Measurements from ENCODE around the gene KRTAP29-1.
"Not testable (repeated sequence)": the region's sequence is repeated elsewhere in the genome, so short reads cannot be mapped to it uniquely, and the experiment has no call there.

The KRTAP29-1 gene

DNA sequence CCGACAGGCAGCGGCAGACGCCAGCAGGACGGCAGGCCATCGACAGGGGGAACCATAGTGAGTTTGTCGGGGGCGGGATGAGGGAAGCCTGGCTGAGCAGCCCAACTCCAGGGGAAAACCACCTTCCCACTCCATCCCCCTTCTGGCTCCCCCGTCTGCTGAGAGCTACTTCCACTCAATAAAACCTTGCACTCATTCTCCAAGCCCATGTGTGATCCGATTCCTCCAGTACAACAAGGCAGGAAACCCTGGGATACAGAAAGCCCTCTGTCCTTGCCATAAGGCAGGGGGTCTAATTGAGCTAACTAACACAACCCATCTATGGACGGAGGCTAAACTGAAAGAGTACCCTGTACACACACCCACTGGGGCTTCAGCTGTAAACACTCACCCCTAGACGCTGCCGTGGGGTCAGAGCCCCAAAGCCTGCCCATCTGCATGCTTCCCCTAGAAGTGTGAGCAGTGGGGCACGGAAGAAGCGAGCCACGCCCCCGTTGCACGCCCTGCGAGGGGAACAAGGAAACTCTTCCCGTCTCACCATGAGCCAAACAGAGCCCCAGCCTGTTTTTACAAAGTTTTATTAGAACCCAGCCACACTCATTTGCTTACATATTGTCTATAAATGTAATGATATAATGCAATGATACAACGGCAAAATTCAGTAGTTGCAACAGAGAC is 4.1 kb downstream of the KRTAP29-1 start:
- DNase-seq (ENCODE audit: low spot score) = no peak

- no peak for DNase-seq (ENCODE audit: low spot score)
Measured at GRCh38 chr17:41296846-41297245, 5.8 kb downstream of the KRTAP29-1 start.

GRCh38 chr17:41294016-41294415 is 8.6 kb downstream of the KRTAP29-1 start:
- no peak for DNase-seq (ENCODE audit: low spot score)

DNA sequence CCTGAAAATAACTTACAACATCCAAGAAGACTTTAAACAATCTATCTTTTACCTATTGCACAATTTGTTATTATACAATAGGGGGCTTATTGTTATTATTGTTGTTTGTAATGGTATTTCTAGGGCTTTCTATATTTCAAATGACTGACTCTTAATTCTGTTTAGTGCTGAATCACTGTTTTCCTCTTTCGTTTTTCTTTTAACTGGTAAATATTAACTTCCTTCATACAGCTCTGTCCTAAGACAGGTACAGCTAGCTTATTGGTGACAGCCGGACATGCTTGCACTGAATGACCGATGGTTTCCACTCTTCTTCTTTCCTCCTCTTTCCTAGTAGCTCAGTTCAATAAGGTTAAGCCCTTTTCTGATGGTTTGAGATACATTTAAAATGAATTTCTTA is 15.6 kb downstream of the KRTAP29-1 start:
- no peak for DNase-seq (ENCODE audit: low spot score)

DNA sequence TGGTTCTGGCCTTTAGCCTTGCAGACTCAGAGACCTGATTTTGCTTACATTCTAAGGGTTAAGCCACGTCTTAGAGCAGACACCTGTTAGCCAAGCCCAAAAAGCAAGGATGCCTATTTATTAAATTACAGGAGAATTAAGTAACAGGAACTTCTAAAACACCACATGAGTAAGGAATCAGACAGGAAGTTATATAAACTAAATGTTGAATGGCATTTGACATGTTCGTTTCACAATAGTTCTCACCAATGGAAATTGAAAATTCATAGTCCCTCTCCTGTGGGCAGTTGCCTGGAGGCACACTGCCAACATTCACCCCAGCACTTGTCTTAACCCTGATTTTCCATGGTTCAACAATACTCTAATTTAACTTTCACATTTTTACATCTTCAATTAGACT is 18.1 kb downstream of the KRTAP29-1 start:
- no peak for DNase-seq (ENCODE audit: low spot score)

DNA sequence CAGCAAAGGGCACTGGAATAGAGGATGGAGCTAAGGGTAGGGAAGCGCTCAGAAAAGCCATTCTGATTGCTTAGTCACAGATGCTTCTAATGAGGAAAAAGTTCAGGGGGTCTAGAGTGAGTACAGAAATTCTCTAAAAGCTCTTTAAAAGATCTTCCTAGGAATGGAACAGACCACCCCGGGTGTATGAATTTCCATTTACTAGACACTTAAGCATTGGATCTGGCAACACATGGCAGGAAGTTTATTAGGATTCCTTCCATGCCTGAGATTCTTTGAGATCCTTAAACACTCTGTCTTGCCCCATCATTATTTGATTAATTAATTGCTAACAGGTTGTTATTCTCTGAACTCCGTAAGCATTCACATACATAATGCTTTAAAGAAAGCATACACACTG is 18.6 kb downstream of the KRTAP29-1 start:
- no peak for DNase-seq (ENCODE audit: low spot score)

DNA sequence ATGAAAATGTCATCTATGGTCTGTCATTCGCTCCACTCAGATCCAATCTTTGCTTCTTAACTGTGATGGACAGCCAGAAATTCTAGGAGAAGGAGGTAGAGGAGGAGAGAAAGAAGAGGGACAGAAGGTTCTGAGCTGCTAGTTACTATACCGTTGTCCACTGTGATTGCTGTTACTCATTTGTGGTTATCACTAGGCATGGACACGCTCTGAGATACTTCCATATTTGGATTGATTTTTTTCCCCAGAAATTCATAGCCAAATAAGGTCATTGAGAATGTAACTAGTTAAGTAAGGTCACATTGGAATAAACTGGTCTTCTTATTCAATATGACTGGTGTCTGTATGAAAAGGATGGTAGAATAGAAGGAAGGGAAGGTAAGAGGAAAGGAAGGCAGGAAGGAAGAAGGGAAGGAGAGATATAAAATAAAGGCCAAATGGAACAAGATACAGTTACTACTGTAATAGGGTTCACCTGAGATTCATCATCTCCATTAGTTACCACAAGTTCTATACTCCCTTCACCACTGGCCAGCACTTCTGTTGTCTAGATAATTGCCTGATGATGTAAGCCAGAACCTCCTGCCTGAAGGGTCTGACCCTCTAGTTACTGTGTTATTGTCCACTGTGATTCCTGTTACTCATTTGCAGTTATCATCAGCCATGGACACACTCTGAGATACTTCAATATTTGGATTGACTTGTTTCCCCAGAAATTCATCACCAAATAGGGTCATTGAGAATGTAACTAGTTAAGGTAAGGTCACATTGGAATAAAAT is 24.3 kb downstream of the KRTAP29-1 start:
- DNase-seq (ENCODE audit: low spot score) = no peak

- not testable (repeated sequence) for DNase-seq (ENCODE audit: low spot score)
Measured at GRCh38 chr17:41275648-41276190, 26.9 kb downstream of the KRTAP29-1 start, which contains the start of gene KRTAP9-7. Gene KRTAP9-7 (plus strand): TSS chr17:41275698. CDS start chr17:41275698, 0 bp downstream.

DNA sequence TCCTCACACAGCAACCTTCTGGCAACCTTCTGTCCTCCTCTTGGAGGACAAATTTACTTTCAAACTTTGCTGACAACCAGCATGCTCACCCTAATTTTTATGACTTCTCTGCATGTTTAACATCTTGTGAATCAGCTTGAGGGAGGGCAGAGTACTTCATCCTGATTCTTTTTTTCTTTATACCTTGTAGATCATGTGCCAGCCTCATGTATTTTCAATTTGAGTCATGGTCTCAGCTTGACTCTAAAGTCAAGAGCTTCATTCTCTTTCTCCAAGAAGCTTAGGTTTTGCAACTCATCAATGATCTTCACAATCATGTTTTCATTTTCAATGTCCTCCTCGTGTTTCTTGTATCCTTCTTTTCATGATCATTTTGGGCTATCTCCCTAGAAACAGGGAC is 30.8 kb downstream of the KRTAP29-1 start:
- no peak for DNase-seq (ENCODE audit: low spot score)

DNA sequence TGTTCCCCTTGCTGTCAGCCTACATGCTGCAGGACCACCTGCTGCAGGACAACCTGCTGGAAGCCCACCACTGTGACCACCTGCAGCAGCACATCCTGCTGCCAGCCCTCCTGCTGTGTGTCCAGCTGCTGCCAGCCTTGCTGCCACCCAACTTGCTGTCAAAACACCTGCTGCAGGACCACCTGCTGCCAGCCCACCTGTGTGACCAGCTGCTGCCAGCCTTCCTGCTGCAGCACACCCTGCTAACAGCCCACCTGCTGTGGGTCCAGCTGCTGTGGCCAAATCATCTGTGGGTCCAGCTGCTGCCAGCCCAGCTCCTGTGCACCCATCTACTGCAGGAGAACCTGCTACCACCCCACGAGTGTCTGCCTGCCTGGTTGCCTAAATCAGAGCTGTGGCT is 31.3 kb downstream of the KRTAP29-1 start:
- DNase-seq (ENCODE audit: low spot score) = not testable (repeated sequence)

DNA sequence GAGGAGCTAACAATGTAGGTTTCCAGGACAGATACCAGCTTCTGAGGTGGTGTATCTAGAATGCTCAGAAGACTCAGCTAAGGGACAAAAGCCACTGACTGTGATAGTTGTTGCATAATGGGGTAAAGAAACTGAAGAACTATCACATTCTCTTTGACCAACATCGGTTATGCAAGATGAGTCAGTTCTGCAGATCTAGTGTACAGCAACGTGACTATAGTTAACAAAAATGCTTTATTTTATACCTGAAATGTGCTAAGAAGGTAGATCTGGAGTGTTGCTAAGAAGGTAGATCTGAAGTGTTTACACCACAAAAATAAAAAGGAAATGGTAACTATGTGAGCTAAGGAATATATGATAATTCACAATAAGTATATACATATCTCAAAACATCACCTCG is 34.9 kb downstream of the KRTAP29-1 start:
- DNase-seq (ENCODE audit: low spot score) = no peak

DNA sequence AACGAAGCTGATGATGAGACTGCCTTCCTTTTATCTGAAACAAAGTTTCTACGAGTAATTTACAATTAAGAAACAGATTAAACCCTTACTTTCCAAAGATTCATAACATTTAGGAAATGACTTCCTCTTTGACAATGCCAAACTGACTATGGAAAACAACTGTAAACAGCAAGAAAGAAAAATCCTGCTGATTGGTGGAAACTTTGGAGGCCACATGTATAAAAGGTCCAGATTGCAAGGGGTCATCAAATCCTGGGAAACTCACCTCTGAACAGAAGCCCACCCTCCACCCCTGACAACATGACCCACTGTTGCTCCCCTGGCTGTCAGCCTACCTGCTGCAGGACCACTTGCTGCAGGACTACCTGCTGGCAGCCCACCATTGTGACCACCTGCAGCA is 37.6 kb downstream of the KRTAP29-1 start, which contains the start of gene KRTAP9-6:
Gene KRTAP9-6, plus strand, starts transcription at position 301 of the 400 bp plus-strand sequence. Its CDS starts 0 bp downstream, at position 301.
- DNase-seq (ENCODE audit: low spot score) = no peak

GRCh38 chr17:41264599-41264998 is 38.1 kb downstream of the KRTAP29-1 start:
- no peak for DNase-seq (ENCODE audit: low spot score)

DNA sequence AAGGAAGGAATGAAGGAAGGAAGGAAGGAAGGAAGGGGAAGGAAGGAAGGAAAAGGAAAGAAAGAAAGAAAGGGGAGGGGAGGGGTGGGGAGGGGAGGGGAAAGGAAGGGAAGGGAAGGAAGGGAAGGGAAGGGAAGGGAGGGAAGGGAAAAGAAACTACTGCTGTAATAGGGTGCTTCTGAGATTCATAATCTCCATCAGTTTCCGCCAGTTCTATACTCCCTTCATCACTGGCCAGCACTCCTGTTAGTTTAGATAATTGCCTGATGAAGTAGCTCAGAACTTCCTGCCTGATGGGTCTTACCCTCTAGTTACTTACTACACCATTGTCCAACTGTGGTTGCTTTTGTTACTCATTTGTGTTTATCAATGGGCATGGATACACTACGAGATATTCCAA is 39.4 kb downstream of the KRTAP29-1 start:
- DNase-seq (ENCODE audit: low spot score) = no peak

GRCh38 chr17:41258406-41258805 is 44.2 kb downstream of the KRTAP29-1 start:
- no peak for DNase-seq (ENCODE audit: low spot score)

GRCh38 chr17:41256291-41256685 is 46.4 kb downstream of the KRTAP29-1 start:
- DNase-seq (ENCODE audit: low spot score) = no peak

DNA sequence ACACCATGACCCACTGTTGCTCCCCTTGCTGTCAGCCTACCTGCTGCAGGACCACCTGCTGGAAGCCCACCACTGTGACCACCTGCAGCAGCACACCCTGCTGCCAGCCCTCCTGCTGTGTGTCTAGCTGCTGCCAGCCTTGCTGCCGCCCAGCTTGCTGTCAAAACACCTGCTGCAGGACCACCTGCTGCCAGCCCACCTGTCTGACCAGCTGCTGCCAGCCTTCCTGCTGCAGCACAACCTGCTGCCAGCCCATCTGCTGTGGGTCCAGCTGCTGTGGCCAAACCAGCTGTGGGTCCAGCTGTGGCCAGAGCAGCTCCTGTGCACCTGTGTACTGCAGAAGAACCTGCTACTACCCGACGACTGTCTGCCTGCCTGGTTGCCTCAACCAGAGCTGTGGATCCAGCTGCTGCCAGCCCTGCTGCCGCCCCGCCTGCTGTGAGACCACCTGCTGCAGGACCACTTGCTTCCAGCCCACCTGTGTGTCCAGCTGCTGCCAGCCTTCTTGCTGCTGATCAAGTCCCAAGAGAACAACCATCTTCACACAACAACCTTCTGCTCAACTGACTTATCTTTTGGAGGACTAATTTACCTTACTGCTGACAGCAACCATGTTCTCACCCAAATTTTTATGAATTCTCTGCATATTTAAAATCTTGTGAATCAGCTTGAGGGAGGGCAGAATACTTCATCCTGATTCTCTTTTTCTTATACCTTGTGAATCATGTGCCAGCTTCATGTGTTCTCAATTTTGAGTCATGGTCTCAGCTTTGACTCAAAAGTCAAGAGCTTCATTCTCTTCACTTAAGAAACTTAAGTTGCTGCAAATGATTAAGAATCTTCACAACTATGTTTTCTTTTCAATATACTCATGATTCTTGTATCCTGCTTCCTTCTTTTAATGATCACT is 47.0 kb downstream of the KRTAP29-1 start, which contains the start of gene KRTAP9-9:
Gene KRTAP9-9, plus strand, starts transcription at position 4 of the 910 bp plus-strand sequence.
- not testable (repeated sequence) for DNase-seq (ENCODE audit: low spot score)

DNA sequence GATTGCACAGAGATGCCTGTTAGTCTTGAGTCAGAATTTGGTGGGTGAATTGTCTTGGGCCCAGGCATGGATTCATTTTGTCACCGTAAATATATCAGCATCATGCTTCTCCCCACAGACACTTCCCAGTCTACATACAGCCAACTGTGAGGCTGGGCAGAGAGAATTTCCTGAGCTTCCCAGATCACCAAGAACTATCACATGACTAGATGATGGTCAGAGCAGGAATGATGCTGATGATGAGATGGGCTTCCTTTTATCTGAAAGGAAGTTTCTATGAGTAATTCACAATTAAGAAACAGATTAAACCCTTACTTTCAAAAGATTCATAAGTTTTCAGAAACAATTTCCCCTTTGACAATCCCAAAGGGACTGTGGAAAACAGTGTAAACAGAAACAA is 47.8 kb downstream of the KRTAP29-1 start:
- no peak for DNase-seq (ENCODE audit: low spot score)

Data from activated CD4-positive, alpha-beta T cell treated with anti-CD3 and anti-CD28 coated beads, Interleukin-2, Interleukin-4, amounts not matched to agents 100 ng/mL and 50 ng/mL, durations not matched to agents 16 hours and 8 hours (primary cell).